K562 (cell line): ENCODE data around the gene NCKIPSD. TPM values are rescaled to one million over a fixed set of nuclear protein-coding genes. Genes with fewer than 3 reads are reported as not detected.

Experiments
- CTCFL ChIP-seq: IDR thresholded peaks from 2 replicates; pipeline ENCODE4 v1.6.1; 2011; ENCODE audit warnings: borderline replicate concordance, low read depth, mild to moderate bottlenecking, moderate library complexity, low read length; ENCODE audit not compliant: insufficient read depth, poor library complexity, severe bottlenecking
- ETS2 ChIP-seq: IDR thresholded peaks from 2 replicates; pipeline ENCODE4 v1.6.1; 2016; ENCODE audit warnings: borderline replicate concordance, missing genetic modification characterization, mild to moderate bottlenecking, moderate library complexity, missing compliant biosample characterization; ENCODE audit not compliant: poor library complexity, severe bottlenecking
- GATAD2A ChIP-seq: fragments of 450-650 bp; IDR thresholded peaks from 2 replicates; pipeline ENCODE4 v1.6.1; 2017
- HEY1 ChIP-seq: fragments of 250-450 bp; sonication (Bioruptor Pico); IDR thresholded peaks from 2 replicates; pipeline ENCODE4 v1.5.0; 2020; ENCODE audit warnings: mild to moderate bottlenecking, moderate library complexity, borderline replicate concordance
- HINFP ChIP-seq: fragments of 450-650 bp; conservative IDR thresholded peaks from 2 replicates; pipeline ENCODE4 v1.6.1; 2016; ENCODE audit warnings: missing genetic modification characterization, low read depth, mild to moderate bottlenecking, control low read depth, missing compliant biosample characterization
- MBD2 ChIP-seq: sonication (generic); IDR thresholded peaks from 2 replicates; pipeline ENCODE4 v1.6.1; 2016; ENCODE audit warnings: low read depth, borderline replicate concordance
- MECOM ChIP-seq: fragments of 250-450 bp; sonication (Bioruptor Pico); IDR thresholded peaks from 2 replicates; pipeline ENCODE4 v1.8.0; 2022; ENCODE audit warnings: inconsistent platforms
- MEIS2 ChIP-seq: fragments of 450-650 bp; IDR thresholded peaks from 2 replicates; pipeline ENCODE4 v1.6.1; 2014; ENCODE audit warnings: mild to moderate bottlenecking; ENCODE audit not compliant: partially characterized antibody
- MLX ChIP-seq, 2 experiments: fragments of 450-650 bp in 1 of 2; sonication (generic) in 1 of 2; formaldehyde crosslinking; conservative IDR thresholded peaks; 2 replicates each; pipeline versions ENCODE4 v1.4.0 to v1.8.1; 2020 to 2022; ENCODE audit warnings: mild to moderate bottlenecking in 1 of 2, missing genetic modification reagents in 1 of 2
- SMAD3 ChIP-seq: fragments of 450-650 bp; formaldehyde crosslinking; conservative IDR thresholded peaks from 2 replicates; pipeline ENCODE4 v1.4.0; 2020; ENCODE audit warnings: mild to moderate bottlenecking
- TAL1 ChIP-seq: fragments of 450-650 bp; IDR thresholded peaks from 2 replicates; pipeline ENCODE4 v1.6.1; 2016; ENCODE audit warnings: mild to moderate bottlenecking
- ZBTB49 ChIP-seq: sonication (generic); formaldehyde crosslinking; IDR thresholded peaks from 2 replicates; pipeline ENCODE4 v1.8.0; 2022; ENCODE audit warnings: missing genetic modification reagents, mild to moderate bottlenecking, borderline replicate concordance
- ZBTB9 ChIP-seq: fragments of 450-650 bp; formaldehyde crosslinking; IDR thresholded peaks from 2 replicates; pipeline ENCODE4 v1.4.0; 2020; ENCODE audit warnings: mild to moderate bottlenecking, moderate library complexity
- ZEB2 ChIP-seq: fragments of 450-650 bp; IDR thresholded peaks from 2 replicates; pipeline ENCODE4 v1.6.1; 2016
- ZNF512 ChIP-seq: IDR thresholded peaks from 2 replicates; pipeline ENCODE4 v1.6.1; 2016; ENCODE audit warnings: missing genetic modification characterization, missing compliant biosample characterization
- ZNF668 ChIP-seq: fragments of 250-450 bp; sonication (Bioruptor Pico); IDR thresholded peaks from 2 replicates; pipeline ENCODE4 v1.8.0; 2022; ENCODE audit warnings: mild to moderate bottlenecking, inconsistent platforms
- ZNF695 ChIP-seq: fragments of 450-650 bp; formaldehyde crosslinking; IDR thresholded peaks from 2 replicates; pipeline ENCODE4 v1.4.0; 2020; ENCODE audit warnings: mild to moderate bottlenecking, moderate library complexity
- polyA plus RNA-seq, 8 experiments: library from polyadenylated mRNA; depleted of rRNA in 4 of 8; stranded (reverse) in 5 of 8; unstranded in 3 of 8; fragments of >200 nt; fragmentation: Nextera tagmentation in 2 of 8; fragmentation: Illumina TruSeq in 1 of 8; extraction: Ambion mirVana in 2 of 8; extraction: Trizol in 1 of 8; gene quantifications; 2 replicates each; pipeline versions ENCODE4 v1.2.1 to v1.2.3, GENCODE V29; 2011 to 2014; ENCODE audit warnings: inconsistent platforms in 1 of 8, missing spikeins in 1 of 8
- total RNA-seq, 7 experiments: library from RNA; depleted of rRNA in 6 of 7; stranded (reverse); fragments of >200 nt in 6 of 7; fragmentation: Illumina TruSeq in 2 of 7; extraction: Trizol in 2 of 7; gene quantifications; 2 replicates each; pipeline versions ENCODE4 v1.2.1 to v1.2.3, GENCODE V29; 2011 to 2021; ENCODE audit warnings: low replicate concordance in 1 of 7

NCKIPSD gene
- total and polyA plus RNA-seq, 9 of the 15 experiments (the other 6 are each of a cell fraction or from before 2014, with no cell fraction given), result 0.49 to 24.4 (median 12.3) TPM

- TF ChIP-seq HINFP (tag) (no peak), ZNF668 (CRISPR knock-in tag) (no peak), ZNF512 (tag) (no peak), CTCFL (peak; percentile 89), MLX (CRISPR knock-in tag; conservative IDR thresholded peaks at IDR 0.05) (no peak), GATAD2A (no peak), ZNF695 (CRISPR knock-in tag) (no peak), MECOM (CRISPR knock-in tag) (no peak), MEIS2 (peak; percentile 63), ZEB2 (peak; percentile 57; the same call in 1 of the 2 replicates), ZBTB9 (CRISPR knock-in tag) (no peak), ETS2 (tag) (no peak), SMAD3 (CRISPR knock-in tag) (no peak), MBD2 (0 out of 2 replicates have a peak, but pooled peaks have one; percentile 4), ZBTB49 (CRISPR knock-in tag) (no peak), TAL1 (no peak), HEY1 (no peak)
Measured at GRCh38 chr3:48685603-48686511, at the start of gene NCKIPSD (continued).
